ENCODE measurements around the gene OR5M10.
"Not testable (repeated sequence)": the region's sequence is repeated elsewhere in the genome, so short reads cannot be mapped to it uniquely, and the experiment has no call there.

Gene OR5M10

GRCh38 chr11:56577621-56578020 is at the start of gene OR5M10:
OR5M10 (minus strand) TSS chr11:56577721; CDS start chr11:56577721, 0 bp downstream.
- DNase-seq (ENCODE audit: insufficient read length, low spot score) (no peak), FAIRE-seq (no peak)
- TF ChIP-seq, protein P1, sequence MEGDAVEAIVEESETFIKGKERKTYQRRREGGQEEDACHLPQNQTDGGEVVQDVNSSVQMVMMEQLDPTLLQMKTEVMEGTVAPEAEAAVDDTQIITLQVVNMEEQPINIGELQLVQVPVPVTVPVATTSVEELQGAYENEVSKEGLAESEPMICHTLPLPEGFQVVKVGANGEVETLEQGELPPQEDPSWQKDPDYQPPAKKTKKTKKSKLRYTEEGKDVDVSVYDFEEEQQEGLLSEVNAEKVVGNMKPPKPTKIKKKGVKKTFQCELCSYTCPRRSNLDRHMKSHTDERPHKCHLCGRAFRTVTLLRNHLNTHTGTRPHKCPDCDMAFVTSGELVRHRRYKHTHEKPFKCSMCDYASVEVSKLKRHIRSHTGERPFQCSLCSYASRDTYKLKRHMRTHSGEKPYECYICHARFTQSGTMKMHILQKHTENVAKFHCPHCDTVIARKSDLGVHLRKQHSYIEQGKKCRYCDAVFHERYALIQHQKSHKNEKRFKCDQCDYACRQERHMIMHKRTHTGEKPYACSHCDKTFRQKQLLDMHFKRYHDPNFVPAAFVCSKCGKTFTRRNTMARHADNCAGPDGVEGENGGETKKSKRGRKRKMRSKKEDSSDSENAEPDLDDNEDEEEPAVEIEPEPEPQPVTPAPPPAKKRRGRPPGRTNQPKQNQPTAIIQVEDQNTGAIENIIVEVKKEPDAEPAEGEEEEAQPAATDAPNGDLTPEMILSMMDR (IDR thresholded peaks at IDR 0.05; ENCODE audit: insufficient read depth, missing control alignments), result no peak

- no peak for FAIRE-seq
- no peak for DNase-seq (ENCODE audit: insufficient read length, low spot score)
- TF ChIP-seq, protein P1 (IDR thresholded peaks at IDR 0.05; ENCODE audit: insufficient read depth, missing control alignments), result no peak
Observed at GRCh38 chr11:56625946-56626345, 48.4 kb upstream of the OR5M10 start.

DNA sequence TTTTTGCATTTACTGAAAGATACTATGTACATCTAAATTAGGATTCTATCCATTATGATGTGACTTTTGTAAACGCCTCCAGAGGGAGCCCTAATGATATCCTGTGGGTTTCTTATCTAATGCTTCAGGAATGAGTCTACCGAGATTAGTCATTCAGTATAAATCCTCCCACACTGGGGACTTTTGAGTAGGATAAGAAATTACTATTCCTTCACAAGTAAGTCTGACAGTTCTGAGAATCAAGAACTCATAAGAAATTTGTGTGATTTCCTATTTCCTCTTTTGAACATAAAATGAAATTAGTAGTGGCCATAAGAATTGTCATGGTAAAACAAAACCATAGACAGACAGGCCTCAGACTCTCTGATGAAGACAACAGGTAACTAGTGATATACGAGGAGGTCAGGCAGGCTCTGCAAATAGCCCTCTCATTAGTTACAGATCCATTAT is 47.2 kb upstream of the OR5M10 start:
- no peak for FAIRE-seq
- TF ChIP-seq, protein P1 (IDR thresholded peaks at IDR 0.05; ENCODE audit: insufficient read depth, missing control alignments), result peak; percentile 42

DNA sequence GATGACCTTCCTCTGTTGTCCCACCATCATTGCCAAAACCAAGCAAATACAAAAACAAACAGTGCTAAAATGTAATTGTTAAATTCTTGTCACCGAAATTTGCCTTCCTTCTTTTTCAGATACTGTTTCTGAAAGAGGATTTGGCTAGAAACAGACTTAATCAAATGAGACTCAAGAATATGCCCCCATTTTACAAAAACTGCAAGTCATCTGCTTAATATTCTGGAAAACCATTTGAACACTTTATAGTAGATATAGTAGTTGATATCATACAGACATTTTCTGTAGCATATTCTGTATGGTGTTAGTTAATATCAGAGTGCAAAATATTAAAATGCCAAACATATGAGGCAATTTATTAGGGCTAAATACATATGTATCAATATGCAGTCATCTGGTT is 33.7 kb upstream of the OR5M10 start:
- DNase-seq (ENCODE audit: insufficient read length, low spot score) (no peak), FAIRE-seq (no peak)
- TF ChIP-seq, protein P1 (IDR thresholded peaks at IDR 0.05; ENCODE audit: insufficient read depth, missing control alignments), result no peak

More for the DNA sequence above, 47.2 kb upstream of the OR5M10 start:
- DNase-seq (ENCODE audit: insufficient read length, low spot score), result no peak

- FAIRE-seq; DNase-seq (ENCODE audit: insufficient read length, low spot score): not testable (repeated sequence)
Observed at GRCh38 chr11:56592088-56592717, 14.7 kb upstream of the OR5M10 start.

DNA sequence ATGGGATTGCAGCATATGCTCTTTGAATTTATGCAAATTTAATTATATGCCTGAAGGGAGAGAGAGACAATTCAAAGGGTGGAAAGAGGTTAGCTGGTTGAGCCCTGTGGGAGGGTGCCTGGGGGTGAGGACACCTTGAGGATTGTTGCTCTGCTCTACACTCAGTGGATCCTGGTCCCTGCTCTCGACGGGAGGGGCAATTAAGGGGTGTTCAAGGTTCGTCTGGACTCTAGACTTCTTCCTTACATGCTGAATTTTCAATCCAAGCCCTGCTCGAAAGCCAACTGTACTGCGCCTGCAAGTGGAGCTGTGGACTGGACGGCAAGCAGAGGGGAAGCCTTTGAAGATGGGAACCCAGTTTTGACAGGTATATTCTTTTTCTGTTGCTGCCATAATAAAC is 18.9 kb downstream of the OR5M10 start:
- no peak for DNase-seq (ENCODE audit: insufficient read length, low spot score)
- TF ChIP-seq, protein P1 (IDR thresholded peaks at IDR 0.05; ENCODE audit: insufficient read depth, missing control alignments), result no peak
- FAIRE-seq, result no peak

GRCh38 chr11:56554691-56555090 is 22.8 kb downstream of the OR5M10 start:
- FAIRE-seq; DNase-seq (ENCODE audit: insufficient read length, low spot score): not testable (repeated sequence)

- TF ChIP-seq, protein P1 (IDR thresholded peaks at IDR 0.05; ENCODE audit: insufficient read depth, missing control alignments), result no peak
Observed at GRCh38 chr11:56545531-56545930, 32.0 kb downstream of the OR5M10 start.

More at GRCh38 chr11:56545531-56545930, 32.0 kb downstream of the OR5M10 start:
- FAIRE-seq (no peak), DNase-seq (ENCODE audit: insufficient read length, low spot score) (no peak)
